Breast epithelium (tissue), 4 donors: ENCODE results near the gene KRT78. TPM values are rescaled to one million over a fixed set of nuclear protein-coding genes. Genes with fewer than 3 reads are reported as not detected.

Source experiments
- DNase-seq, 2 donors: peaks; one replicate each; pipeline ENCODE4 v3.0.0-alpha.2; 2019; ENCODE audit warnings: low spot score in 2 of 2
- H3K27ac ChIP-seq, 2 donors: fragments of 200-600 bp; sonication (generic) in 1 of 2; one replicate each; pipeline ENCODE4 v1.5.1; 2016 to 2019; ENCODE audit warnings: mild to moderate bottlenecking in 1 of 2
- H3K27me3 ChIP-seq, 2 donors: fragments of 200-600 bp; sonication (generic) in 1 of 2; one replicate each; pipeline versions ENCODE4 v1.5.1 to v1.6.0; 2017 to 2019; ENCODE audit warnings: control low read depth in 1 of 2, mild to moderate bottlenecking in 1 of 2
- H3K36me3 ChIP-seq: fragments of 200-600 bp; one replicate; pipeline ENCODE4 v1.5.1; 2019
- H3K4me1 ChIP-seq, 2 donors: fragments of 200-600 bp; sonication (generic); one replicate each; pipeline ENCODE4 v1.5.1; 2016 to 2019; ENCODE audit warnings: control low read depth in 1 of 2
- H3K4me3 ChIP-seq, 3 donors: fragments of 200-600 bp; sonication (generic); 1 replicate in 2 of 3; 2 replicates in 1 of 3; pipeline ENCODE4 v1.5.1; 2016 to 2019; ENCODE audit warnings: mild to moderate bottlenecking in 3 of 3, moderate library complexity in 2 of 3
- H3K9me3 ChIP-seq, 2 donors: fragments of 200-600 bp; sonication (generic) in 1 of 2; one replicate each; pipeline ENCODE4 v1.5.1; 2016 to 2019; ENCODE audit warnings: control low read depth in 1 of 2
- CTCF ChIP-seq, 3 donors: fragments of 450-650 bp; IDR thresholded peaks; one replicate each; pipeline ENCODE4 v1.5.1; 2016 to 2017; ENCODE audit warnings: antibody characterized with exemption in 3 of 3, mild to moderate bottlenecking in 3 of 3, moderate library complexity in 3 of 3
- POLR2A ChIP-seq: fragments of 450-650 bp; IDR thresholded peaks from one replicate; pipeline ENCODE4 v1.6.1; 2016; ENCODE audit warnings: antibody characterized with exemption, mild to moderate bottlenecking, moderate library complexity
- POLR2AphosphoS5 ChIP-seq, 3 donors: sonication (generic); formaldehyde crosslinking; IDR thresholded peaks; one replicate each; pipeline ENCODE4 v1.6.1; 2017; ENCODE audit warnings: antibody characterized with exemption in 3 of 3
- intact Hi-C: fragments of 100-400 bp; cut with DNase I; formaldehyde crosslinking; loops from one replicate; pipeline ENCODE4 v1.15.1; 2023; ENCODE audit warnings: low total_unique reads
- total RNA-seq, 3 donors: library from RNA; depleted of rRNA; stranded (reverse); fragments of >200 nt; gene quantifications; one replicate each; pipeline ENCODE4 v1.1.0, GENCODE V29; 2016

Gene KRT78
- total RNA-seq, 3 donors from 2014 or later = 2.0 TPM; not detected in 2

GRCh38 chr12:52873832-52874572 is 25.2 kb upstream of the KRT78 start:
- no peaks in the 10 kb centered on the region for H3K27me3 ChIP-seq
- peak overlapping the region; percentile 95 to 98 for H3K27ac ChIP-seq
- TF ChIP-seq CTCF (IDR thresholded peaks at IDR 0.05) (no peak), POLR2AphosphoS5 (IDR thresholded peaks at IDR 0.05) (peak in 1 of 3 donors; percentile 62)
- intact Hi-C loops = loop anchor here (5.0 to 10.0 kb wide), 2 partner anchors 509 to 727 kb away; partner anchors contain the start of gene KRT85
- H3K4me3 ChIP-seq = peak overlapping the region; percentile 34 to 74 (median 52)
- peak; percentile 93 to 94 for DNase-seq
- H3K36me3 ChIP-seq = no peaks in the 10 kb centered on the region
- no peaks in the 10 kb centered on the region for H3K9me3 ChIP-seq
- H3K4me1 ChIP-seq = peaks cover 4 to 27% of the 10 kb centered on the region in 2 donors

- no peak for TF ChIP-seq POLR2AphosphoS5 (IDR thresholded peaks at IDR 0.05)
- no peak for TF ChIP-seq POLR2A
- no peak for TF ChIP-seq CTCF (IDR thresholded peaks at IDR 0.05)
- peaks cover 4 to 22% of the 10 kb centered on the region in 2 donors for H3K4me1 ChIP-seq
- intact Hi-C loops = loop anchor here (5.0 to 10.0 kb wide), 2 partner anchors 509 to 726 kb away; partner anchors contain the start of gene KRT85
- DNase-seq = no peak
- no peaks in the 10 kb centered on the region for H3K27me3 ChIP-seq
- peak overlapping the region; percentile 95 to 98 for H3K27ac ChIP-seq
- H3K36me3 ChIP-seq = no peaks in the 10 kb centered on the region
- no peaks in the 10 kb centered on the region for H3K9me3 ChIP-seq
- peak overlapping the region; percentile 34 to 74 (median 52) for H3K4me3 ChIP-seq
These were observed 24.7 kb upstream of the KRT78 start for GRCh38 chr12:52873513-52873831.

GRCh38 chr12:52872644-52873389 is 24.0 kb upstream of the KRT78 start:
- Histone ChIP-seq H3K27me3 (no peaks in the 10 kb centered on the region), H3K4me1 (peaks cover 4 to 19% of the 10 kb centered on the region in 2 donors), H3K36me3 (no peaks in the 10 kb centered on the region), H3K27ac (peak overlapping the region; percentile 95 to 98), H3K9me3 (no peaks in the 10 kb centered on the region), H3K4me3 (no peak overlapping the region)
- intact Hi-C loops = loop anchor here (5.0 to 10.0 kb wide), 2 partner anchors 508 to 726 kb away; partner anchors contain the start of gene KRT85
- no peak for DNase-seq
- no peak for TF ChIP-seq POLR2AphosphoS5 (IDR thresholded peaks at IDR 0.05)
- TF ChIP-seq POLR2A = no peak
- TF ChIP-seq CTCF (IDR thresholded peaks at IDR 0.05) = no peak

- Histone ChIP-seq H3K27ac (peak overlapping the region; percentile 95 to 98), H3K36me3 (no peaks in the 10 kb centered on the region), H3K27me3 (no peaks in the 10 kb centered on the region), H3K9me3 (no peaks in the 10 kb centered on the region), H3K4me3 (no peak overlapping the region), H3K4me1 (peaks cover 4 to 19% of the 10 kb centered on the region in 2 donors)
- TF ChIP-seq CTCF (IDR thresholded peaks at IDR 0.05) (no peak), POLR2AphosphoS5 (IDR thresholded peaks at IDR 0.05) (no peak), POLR2A (no peak)
- intact Hi-C loops = loop anchor here (5.0 to 10.0 kb wide), 2 partner anchors 507 to 724 kb away; partner anchors contain the start of gene KRT85
- peak in 1 of 2 donors; percentile 59 for DNase-seq
These were observed 22.7 kb upstream of the KRT78 start for GRCh38 chr12:52871291-52872039.
